C4-2B (cell line): ENCODE measurements around the gene CRYBA2.

Experiments
- H3K27ac ChIP-seq: fragments of 450-650 bp; 2 replicates; pipeline ENCODE4 v1.5.1; 2017
- ZFX ChIP-seq: fragments of 450-650 bp; IDR thresholded peaks from 2 replicates; pipeline ENCODE4 v1.6.1; 2017
- TF ChIP-seq, protein P1 (sequence below): fragments of 450-650 bp; conservative IDR thresholded peaks from 2 replicates; pipeline ENCODE4 v1.5.1; 2017; ENCODE audit warnings: mild to moderate bottlenecking

Gene CRYBA2

GRCh38 chr2:218959761-218960308 is 33.4 kb downstream of the CRYBA2 start:
- TF ChIP-seq, protein P1, sequence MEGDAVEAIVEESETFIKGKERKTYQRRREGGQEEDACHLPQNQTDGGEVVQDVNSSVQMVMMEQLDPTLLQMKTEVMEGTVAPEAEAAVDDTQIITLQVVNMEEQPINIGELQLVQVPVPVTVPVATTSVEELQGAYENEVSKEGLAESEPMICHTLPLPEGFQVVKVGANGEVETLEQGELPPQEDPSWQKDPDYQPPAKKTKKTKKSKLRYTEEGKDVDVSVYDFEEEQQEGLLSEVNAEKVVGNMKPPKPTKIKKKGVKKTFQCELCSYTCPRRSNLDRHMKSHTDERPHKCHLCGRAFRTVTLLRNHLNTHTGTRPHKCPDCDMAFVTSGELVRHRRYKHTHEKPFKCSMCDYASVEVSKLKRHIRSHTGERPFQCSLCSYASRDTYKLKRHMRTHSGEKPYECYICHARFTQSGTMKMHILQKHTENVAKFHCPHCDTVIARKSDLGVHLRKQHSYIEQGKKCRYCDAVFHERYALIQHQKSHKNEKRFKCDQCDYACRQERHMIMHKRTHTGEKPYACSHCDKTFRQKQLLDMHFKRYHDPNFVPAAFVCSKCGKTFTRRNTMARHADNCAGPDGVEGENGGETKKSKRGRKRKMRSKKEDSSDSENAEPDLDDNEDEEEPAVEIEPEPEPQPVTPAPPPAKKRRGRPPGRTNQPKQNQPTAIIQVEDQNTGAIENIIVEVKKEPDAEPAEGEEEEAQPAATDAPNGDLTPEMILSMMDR, result no peak; the same call in 1 of the 2 replicates
- no peak overlapping the region for H3K27ac ChIP-seq

DNA sequence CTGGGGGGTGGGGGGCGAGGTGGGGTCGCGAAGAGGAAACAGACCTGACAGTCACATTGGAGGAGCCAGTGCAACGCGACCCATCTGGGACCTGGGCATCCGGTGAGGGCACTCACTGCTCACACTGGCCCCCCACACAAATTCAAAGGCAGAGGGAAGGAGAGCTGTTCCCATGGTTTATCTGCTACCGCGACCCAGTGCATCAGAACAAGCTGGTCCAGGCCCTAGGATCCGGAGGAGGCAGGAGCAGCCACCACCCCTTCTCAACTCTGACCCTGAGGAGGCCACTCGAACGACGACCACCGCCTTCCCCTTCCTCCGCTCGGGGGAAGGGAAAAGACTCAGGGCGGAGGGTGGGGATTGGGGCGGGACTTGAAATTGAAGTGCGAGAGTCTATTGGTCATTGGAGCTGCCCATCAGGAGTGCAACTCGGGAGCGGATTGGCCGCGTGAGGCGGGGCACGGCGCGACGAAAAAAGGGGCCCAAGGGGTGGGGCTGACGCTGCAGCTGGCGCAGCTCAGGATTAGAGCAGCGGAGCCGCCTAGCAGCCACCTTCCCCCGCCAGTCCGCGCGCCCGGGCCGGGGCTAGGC is 34.0 kb downstream of the CRYBA2 start, which contains the start of gene CDK5R2:
Gene CDK5R2, plus strand, starts transcription at position 526 of the 591 bp plus-strand sequence. CDS start 155 bp downstream, outside the sequence.
- no peak for TF ChIP-seq ZFX
- TF ChIP-seq, protein P1, result no peak
- H3K27ac ChIP-seq, result no peak within 1 kb of the TSS

- TF ChIP-seq ZFX, result no peak
- TF ChIP-seq, protein P1, result no peak
- no peak overlapping the region for H3K27ac ChIP-seq
Measured at GRCh38 chr2:218958276-218958675, 34.9 kb downstream of the CRYBA2 start.

GRCh38 chr2:218957671-218958070 is 35.6 kb downstream of the CRYBA2 start:
- H3K27ac ChIP-seq, result no peak overlapping the region
- TF ChIP-seq, protein P1, result no peak
- TF ChIP-seq ZFX, result no peak

DNA sequence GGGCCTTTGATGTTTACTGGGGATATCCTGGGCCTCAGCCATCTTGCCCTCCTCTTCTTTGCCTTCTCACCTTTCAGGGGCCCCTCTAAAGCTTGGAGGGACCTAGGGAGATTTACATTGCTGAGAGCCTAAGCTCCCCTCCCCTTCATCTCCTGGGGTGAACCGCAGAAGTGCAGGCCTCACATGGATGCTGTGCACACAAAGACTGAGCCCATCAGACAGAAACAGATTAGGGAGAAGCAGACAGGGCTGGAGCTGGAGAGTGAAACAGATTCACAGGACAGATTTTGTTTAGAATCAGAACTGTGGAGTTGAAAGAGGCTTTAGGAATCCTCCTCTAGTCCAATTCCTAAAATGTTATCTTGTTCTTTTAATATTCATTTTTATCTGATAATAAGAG is 37.2 kb downstream of the CRYBA2 start:
- TF ChIP-seq, protein P1, result no peak
- no peak for TF ChIP-seq ZFX
- H3K27ac ChIP-seq, result no peak overlapping the region

DNA sequence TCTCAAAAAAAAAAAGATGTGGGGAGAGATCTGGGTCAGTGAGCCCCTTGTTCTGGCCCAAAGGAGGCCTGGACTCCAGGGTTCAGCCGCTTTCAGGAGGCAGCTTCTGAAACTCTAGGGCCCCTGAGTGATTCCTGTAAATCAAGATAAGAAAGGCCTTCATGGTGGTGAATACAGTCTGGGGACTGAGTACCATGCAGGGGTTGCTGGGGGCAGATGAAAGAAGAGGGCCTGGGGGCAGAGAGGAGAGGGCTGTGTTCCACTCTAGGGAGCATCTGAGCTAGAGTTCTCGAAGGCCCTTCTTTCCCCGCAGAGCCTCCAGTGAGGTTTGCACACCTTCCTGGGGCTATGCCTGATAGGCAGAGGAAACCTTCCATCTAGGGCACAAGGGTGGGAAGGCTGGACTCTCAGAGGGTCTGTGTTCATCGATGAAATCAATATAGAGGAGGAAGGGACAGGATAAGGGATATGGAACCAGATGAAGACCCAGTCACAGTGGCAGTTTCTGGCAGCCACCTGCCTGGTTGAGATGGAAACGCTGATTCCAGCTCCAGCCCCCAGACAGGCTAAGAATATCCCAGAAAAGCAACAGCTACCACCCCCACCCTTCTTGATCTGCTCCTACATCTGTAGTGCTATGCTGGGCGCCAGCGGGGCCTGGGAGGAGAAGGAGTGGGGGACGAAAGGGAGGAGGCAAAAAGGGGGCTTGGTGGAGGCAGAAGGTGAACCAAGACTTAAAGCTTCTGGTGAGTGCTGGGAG is 38.5 kb downstream of the CRYBA2 start:
- no peak for TF ChIP-seq ZFX
- TF ChIP-seq, protein P1, result no peak
- no peak overlapping the region for H3K27ac ChIP-seq

DNA sequence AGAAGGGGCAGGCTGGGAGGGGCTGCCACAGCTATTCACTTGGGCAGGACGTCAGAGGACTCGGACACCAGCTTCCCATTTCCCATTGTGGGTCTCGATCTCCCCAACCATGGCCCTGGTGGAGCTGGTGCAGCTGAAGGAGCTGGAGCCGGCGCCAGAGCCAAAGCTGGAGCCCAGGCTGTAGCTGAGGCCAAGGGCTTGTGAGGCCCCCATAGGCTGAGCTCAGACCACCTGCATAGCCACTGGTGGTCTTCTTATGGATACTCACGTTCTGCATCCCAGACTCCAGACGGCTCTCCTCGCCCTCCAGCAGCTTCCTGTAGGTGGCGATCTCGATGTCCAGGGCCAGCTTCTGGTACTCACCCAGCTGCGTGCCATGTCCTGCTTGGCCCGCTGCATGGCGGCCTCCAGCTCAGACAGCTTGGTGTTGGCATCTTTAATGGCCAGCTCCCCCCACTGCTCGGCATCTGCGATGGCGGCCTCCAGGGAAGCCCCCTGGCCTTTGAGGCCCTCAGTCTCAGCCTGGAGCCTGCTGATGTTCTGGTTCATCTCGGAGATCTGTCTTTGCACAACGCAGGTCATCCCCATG is 39.8 kb downstream of the CRYBA2 start:
- TF ChIP-seq ZFX, result no peak
- TF ChIP-seq, protein P1, result peak; percentile 27
- H3K27ac ChIP-seq, result no peak overlapping the region
